Tibial nerve (tissue), 3 donors: ENCODE data around the gene MED13L.

ENCODE experiments used
- POLR2A ChIP-seq, 2 donors: fragments of 450-650 bp; IDR thresholded peaks; one replicate each; pipeline ENCODE4 v1.6.1; 2017; ENCODE audit warnings: antibody characterized with exemption in 2 of 2, mild to moderate bottlenecking in 2 of 2, moderate library complexity in 2 of 2
- TF ChIP-seq, protein P1 (sequence below), 5 experiments: fragments of 200-600 bp in 3 of 5; fragments of 450-650 bp in 2 of 5; sonication (generic) in 3 of 5; IDR thresholded peaks; one replicate each; pipeline ENCODE4 v1.5.1; 2016 to 2019; ENCODE audit warnings: antibody characterized with exemption in 5 of 5, mild to moderate bottlenecking in 3 of 5, moderate library complexity in 2 of 5

DNA sequence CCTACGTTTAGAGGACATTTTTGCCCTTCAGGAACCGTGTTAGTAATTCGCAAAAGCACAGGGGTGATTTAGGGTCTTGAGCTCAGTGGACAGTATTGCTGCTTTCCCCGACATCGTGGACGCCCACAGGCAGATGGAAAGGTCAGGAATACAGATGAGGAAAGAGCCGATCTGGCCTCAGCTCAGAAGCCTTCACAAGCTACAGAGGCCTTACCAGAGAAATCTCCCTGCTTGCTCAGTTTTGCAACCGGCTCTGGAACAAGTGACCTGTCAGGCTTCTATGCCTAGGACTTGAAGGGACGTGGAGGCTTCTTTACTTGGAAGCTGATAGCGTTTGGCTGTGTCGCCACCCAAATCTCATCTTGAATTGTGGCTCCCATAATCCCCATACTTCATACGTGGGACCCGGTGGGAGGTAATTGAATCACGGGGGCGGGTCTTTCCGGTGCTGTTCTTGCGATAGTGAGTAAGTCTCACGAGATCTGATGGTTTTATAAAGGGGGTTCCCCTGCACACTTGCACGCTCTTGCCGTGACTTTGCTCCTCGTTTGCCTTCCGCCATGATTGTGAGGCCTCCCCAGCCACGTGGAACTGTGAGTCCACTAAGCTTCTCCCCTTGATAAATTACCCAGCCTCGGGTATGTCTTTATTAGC lies 332.5 kb downstream of the MED13L start:
- TF ChIP-seq, protein P1, sequence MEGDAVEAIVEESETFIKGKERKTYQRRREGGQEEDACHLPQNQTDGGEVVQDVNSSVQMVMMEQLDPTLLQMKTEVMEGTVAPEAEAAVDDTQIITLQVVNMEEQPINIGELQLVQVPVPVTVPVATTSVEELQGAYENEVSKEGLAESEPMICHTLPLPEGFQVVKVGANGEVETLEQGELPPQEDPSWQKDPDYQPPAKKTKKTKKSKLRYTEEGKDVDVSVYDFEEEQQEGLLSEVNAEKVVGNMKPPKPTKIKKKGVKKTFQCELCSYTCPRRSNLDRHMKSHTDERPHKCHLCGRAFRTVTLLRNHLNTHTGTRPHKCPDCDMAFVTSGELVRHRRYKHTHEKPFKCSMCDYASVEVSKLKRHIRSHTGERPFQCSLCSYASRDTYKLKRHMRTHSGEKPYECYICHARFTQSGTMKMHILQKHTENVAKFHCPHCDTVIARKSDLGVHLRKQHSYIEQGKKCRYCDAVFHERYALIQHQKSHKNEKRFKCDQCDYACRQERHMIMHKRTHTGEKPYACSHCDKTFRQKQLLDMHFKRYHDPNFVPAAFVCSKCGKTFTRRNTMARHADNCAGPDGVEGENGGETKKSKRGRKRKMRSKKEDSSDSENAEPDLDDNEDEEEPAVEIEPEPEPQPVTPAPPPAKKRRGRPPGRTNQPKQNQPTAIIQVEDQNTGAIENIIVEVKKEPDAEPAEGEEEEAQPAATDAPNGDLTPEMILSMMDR (IDR thresholded peaks at IDR 0.05): no peak
- no peak for TF ChIP-seq POLR2A (IDR thresholded peaks at IDR 0.05)
